A549 treated with AZD2906 at 1 μM for 4 hours (cell line): ENCODE results near the gene CSNK1A1. TPM values are rescaled to one million over a fixed set of nuclear protein-coding genes. Genes with fewer than 3 reads are reported as not detected.

Experiments used
- total RNA-seq: library from RNA; stranded (reverse); fragments of 200-300 nt; extraction: Qiagen RNA extraction; gene quantifications from 5 replicates; pipeline ENCODE4 v1.2.3, GENCODE V29; 2022

Gene CSNK1A1
- 128 to 152 TPM (median 146 TPM) in 5 replicates for total RNA-seq

DNA sequence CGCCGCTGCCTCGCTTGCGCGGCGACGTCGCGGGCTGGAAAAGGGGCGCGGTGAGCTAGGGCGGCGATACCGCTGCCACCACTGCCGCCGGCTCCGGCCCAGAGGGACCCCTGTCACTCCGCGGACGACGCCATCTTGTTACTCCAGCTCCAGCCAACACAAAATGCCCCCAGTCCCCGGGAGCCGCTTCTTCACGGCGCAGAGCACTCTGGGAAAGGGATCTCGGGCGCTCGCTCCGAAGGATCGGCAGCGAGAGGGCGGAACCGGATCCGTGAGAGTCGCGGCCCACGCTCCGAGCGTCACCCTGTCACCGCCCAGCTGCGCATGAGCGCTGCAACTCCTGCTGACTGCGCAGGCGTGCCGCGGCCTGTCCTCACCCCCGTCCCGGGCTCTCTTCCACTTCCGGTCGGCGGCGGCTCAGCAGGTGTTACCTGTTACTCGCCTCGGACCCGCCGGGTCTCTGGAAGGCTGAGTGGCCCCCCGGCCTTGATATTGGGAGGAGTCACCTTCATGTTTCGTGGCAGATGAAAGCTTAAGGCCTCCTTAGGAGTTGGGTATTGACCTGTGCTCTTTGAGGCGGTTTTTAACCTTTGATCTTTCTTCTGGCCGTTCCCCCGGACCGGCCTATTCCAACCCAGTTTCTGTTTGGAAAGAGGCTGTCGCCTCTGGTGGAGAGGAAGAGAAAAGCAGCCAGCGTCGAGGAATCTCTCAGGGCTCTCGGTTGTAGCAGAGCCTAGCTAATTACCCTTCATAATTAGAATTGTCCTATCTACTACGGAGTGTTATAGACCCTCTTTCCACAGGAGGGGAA is at the start of gene CSNK1A1:
Gene CSNK1A1, minus strand, starts transcription at position 213 of the 811 bp plus-strand sequence. CDS start 475 bp downstream, outside the sequence.

DNA sequence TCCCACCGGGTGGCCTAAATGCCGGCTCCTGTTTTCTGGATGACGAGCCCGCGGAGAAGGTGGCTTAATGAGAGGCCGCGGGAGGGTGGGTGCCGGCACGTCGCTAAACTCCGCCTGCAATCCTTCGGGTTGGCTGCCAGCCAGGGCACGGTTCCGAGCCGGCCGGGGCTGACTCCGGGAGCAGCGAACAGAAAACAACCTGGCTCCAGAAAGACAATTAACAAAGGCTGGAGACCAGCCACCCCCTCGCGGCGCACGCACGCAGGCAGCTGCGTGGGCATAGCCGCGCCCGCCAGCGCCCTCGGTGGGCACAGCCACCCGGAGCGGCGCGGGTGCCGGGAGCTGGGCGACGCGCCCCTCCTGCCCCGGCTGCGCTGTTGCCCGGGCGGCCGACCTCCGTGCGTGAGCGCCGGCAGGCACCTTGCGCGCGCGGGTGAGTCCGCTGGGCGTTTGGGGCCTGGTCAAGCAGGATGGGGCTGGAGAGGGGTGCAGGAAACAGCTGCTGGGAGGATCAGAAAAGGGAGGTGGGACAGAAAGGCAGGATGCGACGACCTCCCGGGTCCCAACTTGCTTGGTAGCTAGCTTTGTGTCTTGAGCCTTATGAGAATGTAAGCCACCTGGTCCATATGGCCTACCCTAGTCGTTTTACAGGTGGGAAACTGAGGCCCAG is 30.1 kb upstream of the CSNK1A1 start, which contains the start of gene ARHGEF37:
Gene ARHGEF37, plus strand, starts transcription at position 307 of the 670 bp plus-strand sequence. CDS start 16,272 bp downstream, outside the sequence.

Other genes with a start within 250 kb of the CSNK1A1 start
- 6.6 to 10.8 TPM (median 7.3 TPM) in 5 replicates for gene GRPEL2, start 205.9 kb downstream of the CSNK1A1 start, total RNA-seq
- 2.2 to 3.0 TPM (median 2.9 TPM) in 5 replicates for gene PCYOX1L, start 193.4 kb downstream of the CSNK1A1 start, total RNA-seq
- gene IL17B, start 172.1 kb downstream of the CSNK1A1 start, total RNA-seq: 0.09 to 0.17 TPM in 2 of 5 replicates, not detected in the others
- 2.4 to 2.8 TPM (median 2.6 TPM) in 5 replicates for gene ARHGEF37, start 30.1 kb upstream of the CSNK1A1 start, total RNA-seq
- gene PPARGC1B, start 178.9 kb upstream of the CSNK1A1 start, total RNA-seq: 6.1 to 7.7 TPM (median 6.7 TPM) in 5 replicates